DND-41 (cell line): Measurements from ENCODE around the gene SMG5.
A peak's percentile ranks its signal among the peaks of the same experiment; 100 is the strongest.

Experiments
- ATAC-seq: fragments of 200-7000 bp; cut with Tn5 transposase; 3 replicates; pipeline ENCODE4 v1.9.1; 2021; ENCODE audit warnings: low read depth; ENCODE audit not compliant: insufficient read depth
- DNase-seq: peaks from one replicate; pipeline ENCODE4 v3.0.0-alpha.2; 2020
- H2AFZ ChIP-seq: 2 replicates; pipeline ENCODE4 v1.6.0; 2012; ENCODE audit warnings: low read depth, low read length
- H3K27ac ChIP-seq: 2 replicates; pipeline ENCODE4 v1.5.1; 2012; ENCODE audit warnings: low read length, inconsistent platforms
- H3K27me3 ChIP-seq: fragments of 200-600 bp; sonication (generic); 2 replicates; pipeline ENCODE4 v1.6.0; 2012; ENCODE audit warnings: low read length, mild to moderate bottlenecking, inconsistent platforms; ENCODE audit not compliant: insufficient read depth, poor library complexity
- H3K36me3 ChIP-seq: 2 replicates; pipeline ENCODE4 v1.5.1; 2012; ENCODE audit warnings: low read length, inconsistent platforms; ENCODE audit not compliant: insufficient read depth
- H3K4me1 ChIP-seq: 2 replicates; pipeline ENCODE4 v1.5.1; 2012; ENCODE audit warnings: mild to moderate bottlenecking, low read length; ENCODE audit not compliant: insufficient read depth
- H3K4me2 ChIP-seq: 2 replicates; pipeline ENCODE4 v1.6.0; 2012; ENCODE audit warnings: mild to moderate bottlenecking, moderate library complexity, low read length, inconsistent platforms; ENCODE audit not compliant: insufficient read depth
- H3K4me3 ChIP-seq, 2 experiments: fragments of 200-600 bp in 1 of 2; shearing (Covaris generic) in 1 of 2; 2 replicates each; pipeline ENCODE4 v1.5.1; 2012 to 2016; ENCODE audit warnings: inconsistent platforms in 2 of 2, low read length in 2 of 2, mild to moderate bottlenecking in 2 of 2, low read depth in 1 of 2, moderate library complexity in 1 of 2
- H3K79me2 ChIP-seq: 2 replicates; pipeline ENCODE4 v1.6.0; 2012; ENCODE audit warnings: low read length, inconsistent platforms; ENCODE audit not compliant: insufficient read depth
- H3K9ac ChIP-seq: 2 replicates; pipeline ENCODE4 v1.6.0; 2012; ENCODE audit warnings: low read depth, mild to moderate bottlenecking, inconsistent platforms, low read length, moderate library complexity
- H3K9me3 ChIP-seq: 2 replicates; pipeline ENCODE4 v1.5.1; 2012; ENCODE audit warnings: low read length, moderate library complexity, mild to moderate bottlenecking, inconsistent platforms; ENCODE audit not compliant: insufficient read depth, severe bottlenecking
- H4K20me1 ChIP-seq: 2 replicates; pipeline ENCODE4 v1.6.0; 2012; ENCODE audit warnings: low read length; ENCODE audit not compliant: insufficient read depth
- EZH2 ChIP-seq: IDR thresholded peaks from 3 replicates; pipeline ENCODE4 v1.6.1; 2012; ENCODE audit warnings: borderline replicate concordance, low read depth, mild to moderate bottlenecking, moderate library complexity, low read length, inconsistent platforms; ENCODE audit not compliant: severe bottlenecking
- TF ChIP-seq, protein P1 (sequence below): IDR thresholded peaks from 2 replicates; pipeline ENCODE4 v1.5.1; 2012; ENCODE audit warnings: borderline replicate concordance, low read length, moderate library complexity, mild to moderate bottlenecking; ENCODE audit not compliant: poor library complexity, severe bottlenecking; ENCODE audit errors: extremely low read depth

The SMG5 gene

DNA sequence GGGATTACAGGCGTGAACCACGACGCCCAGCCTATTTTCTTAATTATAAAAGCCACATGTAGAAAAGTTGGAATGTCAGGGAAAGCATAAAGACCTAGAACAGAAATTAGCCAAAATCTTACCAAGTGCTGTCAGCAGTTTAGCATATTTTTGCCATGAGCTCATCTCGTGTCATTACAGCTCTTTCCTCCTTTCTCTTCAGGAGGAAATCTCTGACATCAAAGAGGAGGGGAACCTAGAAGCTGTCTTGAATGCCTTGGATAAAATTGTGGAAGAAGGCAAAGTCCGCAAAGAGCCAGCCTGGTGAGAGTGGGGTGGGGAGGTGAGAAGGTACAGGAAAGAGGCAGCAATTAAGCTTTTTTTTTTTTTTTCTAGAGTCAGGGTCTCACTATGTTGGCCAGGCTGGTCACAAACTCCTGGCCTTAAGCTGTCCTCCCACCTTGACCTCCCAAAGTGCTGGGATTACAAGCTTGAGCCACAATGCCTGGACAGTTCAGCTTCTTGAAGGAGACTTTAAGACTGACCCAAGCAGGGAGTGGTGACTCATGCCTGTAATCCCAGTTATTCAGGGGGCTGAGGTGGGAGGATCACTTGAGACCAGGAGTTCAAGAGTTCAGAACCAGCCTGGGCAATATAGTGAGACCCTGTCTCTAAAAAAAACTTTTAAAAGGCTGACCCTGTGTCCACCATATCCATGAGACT, 49.0 kb downstream of the SMG5 start:
- Histone ChIP-seq H3K27ac (no peak overlapping the region), H3K27me3 (no peaks in the 10 kb centered on the region), H2AFZ (no peak overlapping the region), H3K4me1 (no peaks in the 10 kb centered on the region), H3K9ac (no peak overlapping the region), H3K36me3 (peaks cover 39% of the 10 kb centered on the region), H3K9me3 (no peaks in the 10 kb centered on the region), H3K79me2 (no peaks in the 10 kb centered on the region), H4K20me1 (no peaks in the 10 kb centered on the region; the same call in 1 of the 2 replicates), H3K4me2 (no peak overlapping the region), H3K4me3 (no peak overlapping the region)
- no peak for TF ChIP-seq EZH2
- TF ChIP-seq, protein P1, sequence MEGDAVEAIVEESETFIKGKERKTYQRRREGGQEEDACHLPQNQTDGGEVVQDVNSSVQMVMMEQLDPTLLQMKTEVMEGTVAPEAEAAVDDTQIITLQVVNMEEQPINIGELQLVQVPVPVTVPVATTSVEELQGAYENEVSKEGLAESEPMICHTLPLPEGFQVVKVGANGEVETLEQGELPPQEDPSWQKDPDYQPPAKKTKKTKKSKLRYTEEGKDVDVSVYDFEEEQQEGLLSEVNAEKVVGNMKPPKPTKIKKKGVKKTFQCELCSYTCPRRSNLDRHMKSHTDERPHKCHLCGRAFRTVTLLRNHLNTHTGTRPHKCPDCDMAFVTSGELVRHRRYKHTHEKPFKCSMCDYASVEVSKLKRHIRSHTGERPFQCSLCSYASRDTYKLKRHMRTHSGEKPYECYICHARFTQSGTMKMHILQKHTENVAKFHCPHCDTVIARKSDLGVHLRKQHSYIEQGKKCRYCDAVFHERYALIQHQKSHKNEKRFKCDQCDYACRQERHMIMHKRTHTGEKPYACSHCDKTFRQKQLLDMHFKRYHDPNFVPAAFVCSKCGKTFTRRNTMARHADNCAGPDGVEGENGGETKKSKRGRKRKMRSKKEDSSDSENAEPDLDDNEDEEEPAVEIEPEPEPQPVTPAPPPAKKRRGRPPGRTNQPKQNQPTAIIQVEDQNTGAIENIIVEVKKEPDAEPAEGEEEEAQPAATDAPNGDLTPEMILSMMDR: no peak
- DNase-seq: no peak
- ATAC-seq: no peak

- H3K4me2 ChIP-seq: no peak overlapping the region
- no peaks in the 10 kb centered on the region for H3K27me3 ChIP-seq
- no peak for TF ChIP-seq EZH2
- TF ChIP-seq, protein P1: no peak
- no peak overlapping the region for H2AFZ ChIP-seq
- H3K4me3 ChIP-seq: no peak overlapping the region
- H3K9me3 ChIP-seq: no peaks in the 10 kb centered on the region
- H3K79me2 ChIP-seq: no peaks in the 10 kb centered on the region
- ATAC-seq: peak; percentile 14; the same call in 1 of the 3 replicates
- no peak for DNase-seq
- no peaks in the 10 kb centered on the region for H3K4me1 ChIP-seq
- H4K20me1 ChIP-seq: no peaks in the 10 kb centered on the region; the same call in 1 of the 2 replicates
- H3K9ac ChIP-seq: no peak overlapping the region
- H3K36me3 ChIP-seq: peaks cover 31% of the 10 kb centered on the region
- H3K27ac ChIP-seq: no peak overlapping the region
These were observed 50.3 kb downstream of the SMG5 start for GRCh38 chr1:156232201-156232894.

GRCh38 chr1:156230473-156230837, 52.2 kb downstream of the SMG5 start:
- DNase-seq (no peak), ATAC-seq (no peak)
- Histone ChIP-seq H3K36me3 (peaks cover 22% of the 10 kb centered on the region), H3K27ac (no peak overlapping the region), H3K79me2 (no peaks in the 10 kb centered on the region), H3K4me3 (no peak overlapping the region), H2AFZ (no peak overlapping the region), H3K4me2 (no peak overlapping the region), H3K9me3 (no peaks in the 10 kb centered on the region), H3K4me1 (no peaks in the 10 kb centered on the region), H4K20me1 (no peaks in the 10 kb centered on the region; the same call in 1 of the 2 replicates), H3K9ac (no peak overlapping the region), H3K27me3 (no peaks in the 10 kb centered on the region)
- TF ChIP-seq EZH2: no peak
- TF ChIP-seq, protein P1: no peak
